Ectodermal cell (in vitro differentiated cells): Measurements from ENCODE around the gene DLST. TPM values are rescaled to one million over a fixed set of nuclear protein-coding genes. Genes with fewer than 3 reads are reported as not detected.

ENCODE experiments used
- H3K27ac ChIP-seq: 2 replicates; pipeline ENCODE4 v1.7.0; 2013; ENCODE audit warnings: mild to moderate bottlenecking, low read depth, low read length; ENCODE audit not compliant: insufficient read depth, poor library complexity, severe bottlenecking
- H3K27me3 ChIP-seq: 2 replicates; pipeline ENCODE4 v1.7.0; 2013; ENCODE audit warnings: mild to moderate bottlenecking, low read length; ENCODE audit not compliant: insufficient read depth, control insufficient read depth, poor library complexity, severe bottlenecking
- H3K36me3 ChIP-seq: one replicate; pipeline ENCODE4 v1.7.0; 2013; ENCODE audit warnings: low read length; ENCODE audit not compliant: control insufficient read depth, insufficient read depth
- H3K4me1 ChIP-seq: one replicate; pipeline ENCODE4 v1.7.0; 2013; ENCODE audit warnings: low read length; ENCODE audit not compliant: control insufficient read depth, insufficient read depth
- H3K4me3 ChIP-seq: 2 replicates; pipeline ENCODE4 v1.7.0; 2013; ENCODE audit warnings: low read depth, low read length, control low read depth; ENCODE audit not compliant: insufficient read depth
- H3K9me3 ChIP-seq: 2 replicates; pipeline ENCODE4 v1.7.0; 2013; ENCODE audit warnings: mild to moderate bottlenecking, low read length, moderate library complexity; ENCODE audit not compliant: control insufficient read depth
- WGBS, 2 experiments: methylation state at CpG; one replicate each; pipeline ENCODE4 v1.1.7; 2013; ENCODE audit warnings: missing lambda C conversion rate in 2 of 2; 5-methylcytosine and 5-hydroxymethylcytosine counted together
- polyA plus RNA-seq, 4 experiments: library from polyadenylated mRNA; stranded (reverse); fragments of 50-300 nt; gene quantifications; one replicate each; pipeline ENCODE4 v1.2.3, GENCODE V29; 2013

The DLST gene
- polyA plus RNA-seq (2013, experiment 1 of 4), result 104 TPM
- polyA plus RNA-seq (2013, experiment 2 of 4), result 104 TPM
- 66.8 TPM for polyA plus RNA-seq (2013, experiment 3 of 4)
- polyA plus RNA-seq (2013, experiment 4 of 4), result 75.0 TPM

DNA sequence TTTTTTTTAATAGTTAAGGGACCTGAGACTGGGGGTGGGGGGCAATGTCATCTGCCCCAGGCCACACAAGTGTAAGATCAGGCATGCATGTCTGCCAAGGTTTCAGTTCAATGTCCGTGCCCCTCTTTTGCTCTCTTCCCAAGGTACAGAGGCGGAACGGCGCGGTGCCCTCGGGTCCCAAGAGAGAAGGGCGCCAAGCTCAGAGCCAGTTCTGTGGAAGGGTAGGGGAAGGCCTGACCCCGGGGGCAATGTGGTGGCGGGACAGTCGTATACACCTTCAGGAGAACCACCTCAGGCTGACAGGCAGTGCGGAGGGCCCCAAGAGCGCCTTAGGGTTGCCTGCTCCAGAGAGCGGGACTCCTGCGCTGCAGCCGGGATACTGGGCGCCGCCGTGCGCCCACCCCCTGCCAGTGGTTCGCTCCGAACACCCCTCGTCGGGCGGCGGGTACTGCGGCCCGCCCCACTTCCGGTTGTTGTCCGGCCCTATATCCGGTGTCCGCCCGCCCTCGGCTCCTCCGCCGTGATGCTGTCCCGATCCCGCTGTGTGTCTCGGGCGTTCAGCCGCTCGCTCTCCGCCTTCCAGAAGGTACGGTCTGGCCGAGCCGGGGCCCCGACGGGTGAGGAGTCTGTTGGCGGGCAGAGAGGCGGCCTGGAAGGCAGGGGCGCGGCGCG, at the start of gene DLST:
TSS of gene DLST (plus strand) at position 486 of the 672 bp plus-strand sequence. CDS start at position 524, 38 bp downstream.
- 1% methylated on average over 53 of the region's 53 CpGs for WGBS, 2 experiments
- H3K9me3 ChIP-seq, result no peaks in the 10 kb centered on the region
- no peaks in the 10 kb centered on the region for H3K36me3 ChIP-seq
- H3K27me3 ChIP-seq, result no peaks in the 10 kb centered on the region
- H3K4me3 ChIP-seq, result peak within 1 kb of the TSS; percentile 98
- H3K4me1 ChIP-seq, result peaks cover 25% of the 10 kb centered on the region
- peak within 1 kb of the TSS; percentile 60 for H3K27ac ChIP-seq

DNA sequence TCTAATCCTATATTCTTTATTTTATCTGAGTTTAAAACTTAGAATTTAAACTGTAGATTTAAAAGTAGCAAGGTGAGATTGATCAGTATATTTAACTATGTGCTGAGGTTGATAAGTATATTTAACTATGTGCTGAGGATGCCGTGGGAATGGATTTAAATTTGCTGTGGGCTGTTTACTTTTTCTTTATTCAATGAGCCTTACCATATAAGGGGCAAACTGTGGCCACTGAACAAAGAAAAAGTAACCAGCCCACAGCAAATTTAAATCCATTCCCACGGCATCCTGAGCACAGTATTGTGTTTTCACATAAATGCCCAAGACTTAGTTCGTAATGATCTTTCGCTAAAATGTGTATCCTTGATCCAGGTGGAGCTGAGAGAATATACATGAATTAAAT, 48.9 kb upstream of the DLST start:
- no peak overlapping the region for H3K4me3 ChIP-seq
- H3K27me3 ChIP-seq, result no peaks in the 10 kb centered on the region
- no peak overlapping the region for H3K27ac ChIP-seq
- 92 to 96% methylated on average over 4 of the region's 4 CpGs for WGBS, 2 experiments
- H3K9me3 ChIP-seq, result no peaks in the 10 kb centered on the region
- no peaks in the 10 kb centered on the region for H3K4me1 ChIP-seq
- peaks cover 19% of the 10 kb centered on the region for H3K36me3 ChIP-seq

DNA sequence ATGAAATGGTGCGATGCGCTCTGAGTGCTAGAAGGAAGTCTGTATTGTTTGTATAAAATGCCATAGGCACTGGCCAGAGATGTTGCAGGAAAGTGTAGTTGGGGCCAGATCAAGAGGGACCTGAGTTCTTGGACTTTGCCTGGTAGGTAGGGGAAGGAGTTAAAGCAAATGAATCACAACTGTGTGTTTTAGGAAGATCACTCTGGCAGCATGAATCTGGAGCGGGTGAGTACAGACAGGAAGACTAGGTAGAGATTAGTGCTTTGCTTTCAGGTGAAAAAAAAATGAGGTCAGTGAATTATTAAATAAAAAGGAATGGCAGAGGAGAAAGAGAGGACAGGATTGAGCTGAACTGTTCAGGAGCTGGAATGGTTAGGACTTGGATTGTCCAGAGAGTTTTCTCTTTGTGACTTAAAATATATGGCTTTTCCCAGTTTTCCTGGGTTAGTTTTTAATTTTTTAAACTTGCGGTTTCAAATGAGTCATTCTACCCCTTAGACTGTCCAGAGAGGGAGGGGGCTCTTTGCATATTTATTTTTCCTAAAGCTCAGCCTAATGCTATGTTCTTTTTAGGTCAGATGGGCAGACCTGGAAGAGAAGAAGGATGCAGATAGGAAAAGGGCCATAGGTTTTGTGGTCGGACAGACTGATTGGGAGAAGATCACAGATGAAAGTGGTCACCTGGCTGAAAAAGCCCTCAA, 46.9 kb upstream of the DLST start:
- Histone ChIP-seq H3K9me3 (no peaks in the 10 kb centered on the region), H3K27me3 (no peaks in the 10 kb centered on the region), H3K27ac (no peak overlapping the region), H3K4me1 (no peaks in the 10 kb centered on the region), H3K4me3 (no peak overlapping the region), H3K36me3 (peaks cover 15% of the 10 kb centered on the region)
- 92 to 94% methylated on average over 4 to 5 of the region's 5 CpGs for WGBS, 2 experiments

DNA sequence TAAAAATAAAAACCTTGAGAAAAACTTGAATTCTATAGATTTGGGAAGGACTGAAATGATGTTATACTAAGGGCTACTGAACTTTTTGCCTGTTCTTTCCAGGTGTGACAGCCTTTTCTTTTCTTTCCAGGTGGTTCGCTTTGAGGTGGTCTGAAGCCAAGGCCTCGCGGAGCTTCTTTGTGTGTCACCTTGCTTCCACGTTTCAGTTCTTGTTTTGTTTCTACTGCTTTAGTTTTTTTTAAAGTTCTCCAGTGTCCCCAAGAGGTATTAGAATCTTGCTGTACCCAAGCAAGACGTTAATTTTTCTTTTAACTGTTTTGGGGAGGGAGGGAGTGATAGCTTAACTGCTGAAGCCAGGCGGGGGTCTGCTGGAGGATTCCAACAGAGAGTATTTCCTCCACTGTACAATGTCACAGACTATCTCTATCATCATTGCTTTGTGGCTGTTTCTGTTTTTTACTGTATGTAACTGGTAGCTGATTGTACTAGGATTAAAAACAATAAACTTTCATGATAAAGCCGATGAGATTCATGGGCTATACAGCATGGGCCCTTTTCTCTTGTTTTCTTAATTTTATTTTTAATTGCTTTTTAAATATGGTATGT, 46.0 kb upstream of the DLST start:
- no peaks in the 10 kb centered on the region for H3K9me3 ChIP-seq
- H3K36me3 ChIP-seq, result peaks cover 10% of the 10 kb centered on the region
- no peaks in the 10 kb centered on the region for H3K27me3 ChIP-seq
- H3K4me3 ChIP-seq, result no peak overlapping the region
- no peaks in the 10 kb centered on the region for H3K4me1 ChIP-seq
- no peak overlapping the region for H3K27ac ChIP-seq
- 93% methylated on average over 5 to 6 of the region's 7 CpGs for WGBS, 2 experiments

DNA sequence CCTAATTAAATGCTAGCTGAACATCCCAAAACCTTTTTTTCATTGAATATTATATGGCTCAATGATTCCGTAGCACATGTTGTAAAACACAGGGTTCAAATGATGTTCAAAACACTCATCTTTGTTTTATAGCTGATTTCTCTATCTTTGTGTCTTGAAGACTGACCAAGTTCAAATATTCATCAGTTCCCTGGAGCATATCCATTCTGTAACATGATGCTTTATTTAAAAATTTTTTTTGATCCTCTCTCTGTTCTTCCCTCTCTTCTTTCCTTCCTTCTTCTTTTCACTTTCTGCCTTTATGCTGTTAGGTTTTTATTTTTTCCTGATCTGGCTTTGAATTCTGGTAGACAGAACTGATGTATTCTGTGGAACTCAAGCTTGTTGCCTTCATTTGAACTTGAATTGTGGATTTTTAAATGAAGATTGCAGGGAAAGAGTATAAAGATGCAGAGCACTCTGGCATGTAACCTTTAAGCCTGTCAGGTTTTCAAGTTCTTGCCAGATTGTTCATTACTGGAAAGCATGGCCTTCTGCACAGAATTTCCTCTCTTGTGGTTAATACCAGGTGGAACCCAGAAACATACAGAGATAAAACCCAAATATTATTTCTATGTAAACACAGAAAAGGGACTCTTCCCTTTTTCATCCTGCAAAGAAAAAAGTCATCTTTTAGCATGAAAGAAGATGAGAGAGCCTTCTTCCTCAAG, 45.3 kb upstream of the DLST start:
- Histone ChIP-seq H3K4me1 (no peaks in the 10 kb centered on the region), H3K27me3 (no peaks in the 10 kb centered on the region), H3K9me3 (no peaks in the 10 kb centered on the region), H3K4me3 (no peak overlapping the region), H3K27ac (no peak overlapping the region), H3K36me3 (peaks cover 7% of the 10 kb centered on the region)
- 100% methylated on average over 1 of the region's 1 CpG for WGBS, 2 experiments

DNA sequence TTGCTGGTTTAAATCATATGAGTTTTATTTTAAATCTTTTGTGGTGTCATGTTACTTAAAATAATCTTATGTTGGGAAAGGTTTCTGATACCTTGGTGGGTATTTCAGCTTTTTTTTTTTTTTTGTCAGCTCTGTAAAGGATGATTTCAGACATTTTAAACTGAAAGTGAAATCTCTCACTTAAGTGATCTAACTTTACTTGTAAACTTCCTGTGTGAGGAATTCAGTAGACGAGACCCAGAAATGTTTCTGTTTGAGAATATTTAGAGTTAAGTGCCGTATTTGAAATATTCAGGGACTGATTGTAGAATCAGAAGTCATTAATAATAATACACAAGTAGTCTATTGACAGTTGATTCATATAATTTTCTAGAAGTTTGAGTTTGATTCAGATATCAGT, 43.5 kb upstream of the DLST start:
- Histone ChIP-seq H3K27ac (no peak overlapping the region), H3K4me3 (no peak overlapping the region), H3K9me3 (no peaks in the 10 kb centered on the region), H3K36me3 (peaks cover 7% of the 10 kb centered on the region), H3K27me3 (no peaks in the 10 kb centered on the region), H3K4me1 (no peaks in the 10 kb centered on the region)
- 71 to 80% methylated on average over 1 of the region's 2 CpGs for WGBS, 2 experiments

DNA sequence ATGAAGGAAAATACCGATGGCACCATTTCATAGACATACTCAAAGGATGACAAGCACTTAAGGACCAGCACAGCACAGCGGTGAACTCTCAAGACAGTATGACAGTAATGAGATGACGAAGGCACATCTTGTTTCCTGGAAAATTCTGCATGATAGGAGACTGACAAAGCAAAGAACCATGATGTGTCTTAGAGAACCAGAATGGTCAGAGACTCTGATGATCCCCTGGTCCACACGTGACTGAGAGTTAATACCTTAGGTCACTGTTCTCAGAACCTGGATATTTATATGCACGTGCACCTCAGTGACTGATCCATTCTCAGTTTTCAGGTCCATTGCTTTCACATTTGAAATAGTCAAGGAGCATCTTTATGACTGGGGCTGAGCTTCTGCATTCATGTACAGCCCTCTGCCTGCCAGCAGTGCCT, 41.1 kb upstream of the DLST start:
- Histone ChIP-seq H3K36me3 (peaks cover 4% of the 10 kb centered on the region), H3K27ac (no peak overlapping the region)
- WGBS, 2 experiments, result 88% methylated on average over 5 of the region's 5 CpGs

DNA sequence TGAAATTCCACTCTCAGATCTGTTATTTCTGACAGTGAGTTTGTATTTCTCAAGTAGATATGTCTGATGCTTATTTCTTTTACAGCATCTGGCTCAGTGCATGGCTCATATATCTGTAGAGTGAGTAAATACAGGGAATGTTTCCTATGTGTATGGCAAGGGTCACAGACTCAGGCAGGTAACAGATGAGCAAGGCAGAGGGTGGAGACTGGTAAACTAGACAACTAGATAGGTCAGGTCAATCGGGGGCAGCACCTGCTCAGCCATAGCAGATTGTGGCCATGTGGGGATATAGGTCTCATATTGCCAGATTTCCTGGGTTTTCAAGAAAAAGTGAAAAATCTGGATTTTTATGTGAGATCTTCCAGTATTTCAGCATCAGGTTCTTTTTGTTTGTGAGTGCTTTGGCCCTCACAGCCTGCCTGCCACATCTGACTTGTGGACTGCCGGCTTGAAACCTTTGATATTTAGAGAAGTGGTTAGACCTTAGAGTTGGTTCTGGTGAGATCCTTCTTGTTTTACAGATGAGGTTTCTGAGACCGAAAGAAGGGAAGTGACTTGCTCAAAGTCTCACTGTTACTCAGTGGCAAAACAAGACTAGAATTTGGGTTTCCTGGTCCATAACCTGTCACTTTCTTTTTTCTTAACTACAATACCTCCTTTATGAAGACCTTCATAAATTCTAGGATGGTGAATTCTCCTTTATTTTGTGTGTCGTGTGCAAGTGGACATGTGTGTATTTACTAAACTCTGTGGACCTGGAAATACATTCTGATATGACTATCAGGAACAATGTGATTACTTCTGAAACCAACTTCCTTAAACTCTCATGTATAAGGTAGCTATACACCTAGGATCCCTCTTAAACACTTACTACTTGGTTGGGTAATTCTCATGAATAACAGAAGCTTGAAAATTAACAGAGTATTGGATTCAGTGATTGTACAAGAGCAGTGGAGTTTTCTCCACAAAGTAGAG, 40.2 kb upstream of the DLST start:
- Histone ChIP-seq H3K4me1 (no peaks in the 10 kb centered on the region), H3K27ac (no peak overlapping the region), H3K9me3 (no peaks in the 10 kb centered on the region), H3K36me3 (no peaks in the 10 kb centered on the region), H3K4me3 (no peak overlapping the region), H3K27me3 (no peaks in the 10 kb centered on the region)
- 91 to 97% methylated on average over 3 to 4 of the region's 4 CpGs for WGBS, 2 experiments

More for the DNA sequence above, 41.1 kb upstream of the DLST start:
- Histone ChIP-seq H3K9me3 (no peaks in the 10 kb centered on the region), H3K4me3 (no peak overlapping the region), H3K4me1 (no peaks in the 10 kb centered on the region), H3K27me3 (no peaks in the 10 kb centered on the region)

DNA sequence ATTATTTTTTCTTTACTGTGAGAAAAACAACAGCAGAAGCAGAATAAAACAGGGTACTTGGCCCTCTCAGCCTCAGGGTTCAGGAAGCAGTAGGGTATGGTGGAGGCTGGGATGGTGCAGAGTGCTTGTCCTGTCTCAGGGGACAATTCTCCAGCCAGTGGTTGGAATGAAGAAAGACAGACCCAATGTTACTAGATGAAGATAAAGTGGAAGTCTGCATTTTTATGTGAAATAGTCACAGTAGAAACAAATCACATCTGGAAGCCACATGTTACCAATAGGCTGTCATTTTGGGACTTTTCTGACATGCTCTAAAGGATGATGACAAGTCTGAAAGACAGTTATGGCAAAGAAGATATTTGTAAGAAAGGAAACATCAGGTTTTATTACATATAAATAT, 38.1 kb upstream of the DLST start:
- no peaks in the 10 kb centered on the region for H3K36me3 ChIP-seq
- no peaks in the 10 kb centered on the region for H3K4me1 ChIP-seq
- H3K4me3 ChIP-seq, result no peak overlapping the region
- H3K27ac ChIP-seq, result no peak overlapping the region
- no peaks in the 10 kb centered on the region for H3K9me3 ChIP-seq
- no peaks in the 10 kb centered on the region for H3K27me3 ChIP-seq
